Activated CD4-positive, alpha-beta T cell treated with anti-CD3 and anti-CD28 coated beads for 36 hours (primary cell): ENCODE results near the gene KRT40. TPM values are rescaled to one million over a fixed set of nuclear protein-coding genes. Genes with fewer than 3 reads are reported as not detected.

Experiments
- ATAC-seq: fragments of 200-7000 bp; cut with Tn5 transposase; one replicate; pipeline ENCODE4 v1.10.0; 2021; ENCODE audit warnings: mild to moderate bottlenecking, moderate library complexity
- CTCF ChIA-PET: fragments of 350-600 bp; sonication (Branson Sonifier 250); formaldehyde crosslinking; loops from one replicate; lab custom pipeline; 2021; ENCODE audit warnings: antibody characterized with exemption; lab: Charles Lee
- POLR2A ChIA-PET: fragments of 350-600 bp; sonication (Branson Sonifier 250); formaldehyde crosslinking; loops from one replicate; lab custom pipeline; 2021; ENCODE audit warnings: antibody characterized with exemption, inconsistent platforms; lab: Charles Lee
- DNase-seq: peaks from one replicate; pipeline ENCODE4 v3.0.0-alpha.2; 2020
- H3K27ac Mint-ChIP-seq: one replicate; pipeline ENCODE4 v1.8.0; 2021; ENCODE audit warnings: mixed read lengths
- H3K27me3 Mint-ChIP-seq: one replicate; pipeline ENCODE4 v1.8.0; 2021; ENCODE audit warnings: mixed read lengths
- H3K36me3 Mint-ChIP-seq: one replicate; pipeline ENCODE4 v1.8.0; 2021; ENCODE audit warnings: low read depth, mixed read lengths
- H3K4me1 Mint-ChIP-seq: one replicate; pipeline ENCODE4 v1.8.0; 2021; ENCODE audit warnings: mixed read lengths
- H3K4me3 Mint-ChIP-seq: one replicate; pipeline ENCODE4 v1.8.0; 2021; ENCODE audit warnings: mild to moderate bottlenecking, moderate library complexity, mixed read lengths
- H3K9me3 Mint-ChIP-seq: one replicate; pipeline ENCODE4 v1.8.0; 2021; ENCODE audit warnings: low read depth, mixed read lengths
- intact Hi-C, 2 experiments: fragments of 100-400 bp; cut with DNase I in 1 of 2; cut with micrococcal nuclease in 1 of 2; formaldehyde crosslinking; loops; one replicate each; pipeline versions ENCODE4 v1.14.2 to v1.15.1; 2022 to 2024; cut with DNase I, micrococcal nuclease
- total RNA-seq, 2 experiments: library from RNA; stranded (reverse); gene quantifications; one replicate each; pipeline ENCODE4 v1.2.3, GENCODE V29; 2021

KRT40 gene
- total RNA-seq, 2 experiments from 2014 or later, result not detected

DNA sequence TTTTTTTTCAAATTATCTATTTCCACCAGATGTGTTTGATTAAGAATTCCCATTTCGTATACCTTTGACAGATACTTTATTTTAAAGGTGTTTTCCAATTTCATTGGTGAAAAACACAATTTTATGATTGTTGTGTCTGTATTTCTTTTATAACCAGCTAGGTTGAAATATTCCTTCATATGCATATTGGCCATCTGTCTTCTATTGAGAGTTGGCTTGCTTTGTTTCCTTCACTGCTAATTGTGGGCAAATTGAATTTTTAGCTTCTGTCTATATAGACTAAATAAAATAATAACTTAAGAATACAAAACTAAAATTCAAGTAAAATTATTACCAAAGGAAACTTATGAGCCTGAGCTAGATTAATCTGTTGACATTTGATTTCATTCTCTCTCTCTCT lies 11.0 kb upstream of the KRT40 start:
- Mint-ChIP-seq H3K4me3 (no peak overlapping the region), H3K4me1 (no peaks in the 10 kb centered on the region), H3K36me3 (no peaks in the 10 kb centered on the region), H3K9me3 (no peaks in the 10 kb centered on the region), H3K27me3 (peaks cover 31% of the 10 kb centered on the region), H3K27ac (no peak overlapping the region)
- ChIA-PET POLR2A (no interaction called here), CTCF (interaction anchor here (0.8 kb wide), 1 partner anchor 32 kb away, joined by 3 read pairs; no protein-coding TSS in a partner anchor)
- DNase-seq (no peak), ATAC-seq (no peak)
- intact Hi-C loops, result no loop called here

DNA sequence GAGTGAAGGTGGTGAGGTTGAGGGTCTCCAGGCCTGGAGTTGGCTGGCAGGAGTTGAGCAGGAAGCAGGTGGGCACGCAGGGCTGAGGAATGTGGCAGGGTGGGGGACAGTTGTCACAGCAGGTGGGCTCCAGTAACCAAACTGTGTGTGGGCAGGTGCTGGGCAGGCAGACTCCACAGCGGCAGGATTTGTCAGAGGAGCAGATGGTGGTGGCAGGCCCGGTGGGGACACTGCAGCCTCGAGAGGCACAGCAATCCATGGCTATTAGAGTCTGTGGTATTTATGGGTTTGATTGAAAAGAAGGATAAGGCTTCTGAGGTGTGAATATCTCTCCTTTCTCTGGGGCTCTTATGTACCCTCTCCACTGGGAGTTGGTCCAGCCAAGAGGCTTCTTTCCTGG lies 9.7 kb upstream of the KRT40 start, which contains the start of gene KRTAP3-3:
Gene KRTAP3-3, minus strand, starts transcription at position 326 of the 400 bp plus-strand sequence. Its CDS starts 67 bp downstream, at position 259.
- Mint-ChIP-seq H3K27ac (no peak within 1 kb of the TSS), H3K36me3 (no peaks in the 10 kb centered on the region), H3K9me3 (no peaks in the 10 kb centered on the region), H3K4me1 (no peaks in the 10 kb centered on the region), H3K27me3 (peaks cover 29% of the 10 kb centered on the region), H3K4me3 (no peak within 1 kb of the TSS)
- ATAC-seq, result no peak
- ChIA-PET CTCF (no interaction called here), POLR2A (no interaction called here)
- DNase-seq, result no peak
- intact Hi-C loops, result no loop called here

DNA sequence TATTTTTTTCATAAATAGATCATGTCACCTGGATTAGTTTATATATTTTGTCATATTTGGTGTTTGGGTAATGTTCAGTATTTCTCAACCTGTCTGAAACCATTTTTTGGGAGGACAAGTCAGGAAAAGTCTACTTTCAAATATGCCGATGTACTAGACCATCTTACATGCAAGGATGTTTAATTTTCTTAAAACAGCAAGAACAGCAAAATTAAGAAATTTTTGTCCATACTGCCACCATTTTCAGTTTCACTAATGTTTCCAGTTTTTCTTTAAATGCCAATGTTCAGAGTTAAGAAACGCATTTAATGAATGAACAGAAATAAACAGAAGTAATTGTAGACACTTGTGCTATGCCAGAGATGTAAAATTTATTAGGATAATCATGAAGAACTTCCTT lies 9.0 kb upstream of the KRT40 start:
- DNase-seq, result no peak
- ATAC-seq, result no peak
- Mint-ChIP-seq H3K4me1 (no peaks in the 10 kb centered on the region), H3K27me3 (peaks cover 29% of the 10 kb centered on the region), H3K27ac (no peak overlapping the region), H3K36me3 (no peaks in the 10 kb centered on the region), H3K4me3 (no peak overlapping the region), H3K9me3 (no peaks in the 10 kb centered on the region)
- intact Hi-C loops, result no loop called here
- ChIA-PET POLR2A (no interaction called here), CTCF (no interaction called here)

DNA sequence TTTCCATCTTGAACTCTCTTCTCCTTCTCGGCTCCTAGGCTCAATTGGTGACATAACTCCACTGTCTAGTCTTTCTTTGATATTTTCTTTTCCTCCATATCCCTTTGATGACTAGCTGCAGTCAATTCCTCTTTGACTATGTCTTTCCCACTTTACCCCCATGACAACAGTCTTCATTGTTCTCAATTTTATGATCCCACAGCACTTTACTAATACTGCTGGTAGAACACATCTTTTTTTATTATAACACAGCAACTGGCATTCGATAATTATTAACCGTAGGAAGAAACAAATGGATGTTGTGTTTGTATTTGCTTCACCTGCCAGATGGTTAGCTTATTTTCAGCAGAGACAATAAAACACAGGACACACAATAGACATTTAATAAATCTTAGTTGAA lies 8.5 kb upstream of the KRT40 start:
- POLR2A ChIA-PET, result no interaction called here
- no peaks in the 10 kb centered on the region for H3K9me3 Mint-ChIP-seq
- H3K36me3 Mint-ChIP-seq, result no peaks in the 10 kb centered on the region
- intact Hi-C loops, result no loop called here
- no peak overlapping the region for H3K4me3 Mint-ChIP-seq
- H3K4me1 Mint-ChIP-seq, result no peaks in the 10 kb centered on the region
- no peak overlapping the region for H3K27ac Mint-ChIP-seq
- ATAC-seq (no peak), DNase-seq (no peak)
- CTCF ChIA-PET, result no interaction called here
- H3K27me3 Mint-ChIP-seq, result peaks cover 29% of the 10 kb centered on the region

DNA sequence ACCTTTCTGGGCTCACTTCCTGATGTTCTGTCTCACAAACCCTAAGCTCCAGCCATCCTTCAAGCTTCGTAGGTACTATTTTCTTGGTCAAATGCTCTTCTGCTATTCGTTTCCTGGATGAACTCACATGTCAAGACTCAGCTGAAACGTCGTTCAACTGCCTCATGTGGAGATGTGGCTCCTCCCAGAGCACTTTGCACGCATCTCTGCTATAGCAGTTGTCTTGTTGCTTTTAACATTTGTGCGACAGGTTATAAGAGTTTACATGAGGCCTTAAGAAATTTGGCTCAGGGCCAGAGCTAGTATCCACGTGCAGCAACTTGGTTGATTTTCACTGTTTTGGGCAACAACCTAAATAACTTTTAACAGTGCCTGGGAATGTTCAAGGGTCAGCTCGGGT lies 2.8 kb upstream of the KRT40 start:
- Mint-ChIP-seq H3K4me3 (no peak overlapping the region), H3K36me3 (no peaks in the 10 kb centered on the region), H3K27ac (no peak overlapping the region), H3K4me1 (no peaks in the 10 kb centered on the region), H3K9me3 (no peaks in the 10 kb centered on the region), H3K27me3 (peaks cover 12% of the 10 kb centered on the region)
- ChIA-PET POLR2A (no interaction called here), CTCF (no interaction called here)
- ATAC-seq (no peak), DNase-seq (no peak)
- intact Hi-C loops, result no loop called here

DNA sequence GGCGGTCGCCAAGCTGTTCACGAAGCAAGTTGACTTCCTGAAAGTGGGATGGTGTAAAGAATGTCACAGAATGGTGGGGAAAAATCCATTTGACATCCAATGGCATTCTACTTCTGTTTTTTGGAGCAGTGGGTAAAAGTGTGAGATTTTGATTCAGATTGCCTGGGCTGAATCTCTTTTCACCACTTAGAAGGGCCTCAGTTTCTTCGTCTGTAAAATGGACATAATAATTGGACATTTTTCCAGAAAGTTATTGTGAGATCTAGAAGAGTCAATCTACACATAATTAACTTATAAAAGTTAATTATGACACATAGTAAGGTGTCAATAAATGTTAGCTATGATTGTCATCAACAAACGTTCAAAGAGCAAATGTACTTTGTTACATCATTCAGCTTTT lies 3.0 kb downstream of the KRT40 start:
- POLR2A ChIA-PET, result no interaction called here

DNA sequence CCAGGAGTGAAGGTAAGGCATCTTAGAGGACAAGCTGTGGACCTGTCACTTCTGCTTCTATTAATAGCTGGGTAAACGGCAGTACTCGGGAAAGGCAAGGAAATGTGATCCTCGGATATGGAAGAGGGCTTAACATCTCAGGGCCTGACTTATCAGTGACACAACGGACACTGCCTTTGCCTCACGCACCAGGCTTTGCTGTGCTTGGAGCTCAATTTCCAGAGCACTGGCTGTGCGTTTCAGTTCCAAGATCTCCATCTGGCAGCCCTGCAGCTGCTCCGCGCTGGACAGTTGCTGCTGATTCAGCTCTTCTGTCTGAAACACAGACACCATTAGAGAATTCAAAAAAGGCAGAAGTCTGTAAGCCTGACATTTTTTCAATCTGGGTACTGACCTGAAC lies 3.5 kb downstream of the KRT40 start:
- POLR2A ChIA-PET, result no interaction called here
- no peak overlapping the region for H3K4me3 Mint-ChIP-seq
- no peak overlapping the region for H3K27ac Mint-ChIP-seq
- H3K9me3 Mint-ChIP-seq, result no peaks in the 10 kb centered on the region
- intact Hi-C loops, result no loop called here
- no peak for DNase-seq
- CTCF ChIA-PET, result interaction anchor here (0.6 to 1.0 kb wide), 2 partner anchors 16 to 175 kb away, joined by 3 read pairs; no protein-coding TSS in a partner anchor
- H3K4me1 Mint-ChIP-seq, result no peaks in the 10 kb centered on the region
- H3K36me3 Mint-ChIP-seq, result no peaks in the 10 kb centered on the region
- no peak for ATAC-seq
- peaks cover 11% of the 10 kb centered on the region for H3K27me3 Mint-ChIP-seq

More for the DNA sequence above, 3.0 kb downstream of the KRT40 start:
- no peaks in the 10 kb centered on the region for H3K9me3 Mint-ChIP-seq
- H3K27ac Mint-ChIP-seq, result no peak overlapping the region
- H3K27me3 Mint-ChIP-seq, result peaks cover 11% of the 10 kb centered on the region
- intact Hi-C loops, result no loop called here
- no peaks in the 10 kb centered on the region for H3K4me1 Mint-ChIP-seq
- DNase-seq, result no peak
- ATAC-seq, result no peak
- H3K4me3 Mint-ChIP-seq, result no peak overlapping the region
- CTCF ChIA-PET, result interaction anchor here (0.7 to 1.0 kb wide), 3 partner anchors 10 to 452 kb away, joined by 3 read pairs; no protein-coding TSS in a partner anchor
- H3K36me3 Mint-ChIP-seq, result no peaks in the 10 kb centered on the region

DNA sequence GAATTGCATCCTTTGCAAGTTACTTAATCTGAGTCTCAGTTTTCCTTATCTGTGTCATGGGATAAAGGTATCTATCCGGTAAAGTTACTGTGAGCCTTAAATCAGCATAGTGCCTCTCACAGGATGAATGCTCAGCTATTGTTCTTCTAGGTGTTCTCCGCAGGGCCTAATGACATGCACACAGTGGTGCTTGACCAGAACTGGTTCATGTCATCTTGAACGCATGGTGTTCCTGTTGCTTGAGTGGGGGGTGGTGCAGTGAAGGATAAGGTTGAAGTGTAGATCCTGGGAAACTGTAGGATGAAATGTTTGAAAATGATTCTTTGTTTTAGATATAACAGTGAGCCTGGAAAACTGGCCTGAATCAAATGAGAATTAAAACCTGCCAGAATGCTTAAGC lies 4.0 kb downstream of the KRT40 start:
- no peaks in the 10 kb centered on the region for H3K36me3 Mint-ChIP-seq
- no peaks in the 10 kb centered on the region for H3K4me1 Mint-ChIP-seq
- intact Hi-C loops, result no loop called here
- no peak overlapping the region for H3K4me3 Mint-ChIP-seq
- peaks cover 16% of the 10 kb centered on the region for H3K27me3 Mint-ChIP-seq
- POLR2A ChIA-PET, result no interaction called here
- ATAC-seq (no peak), DNase-seq (no peak)
- H3K9me3 Mint-ChIP-seq, result no peaks in the 10 kb centered on the region
- CTCF ChIA-PET, result interaction anchor here (0.6 to 1.0 kb wide), 3 partner anchors 16 to 839 kb away, joined by 3 read pairs; no protein-coding TSS in a partner anchor
- H3K27ac Mint-ChIP-seq, result no peak overlapping the region

DNA sequence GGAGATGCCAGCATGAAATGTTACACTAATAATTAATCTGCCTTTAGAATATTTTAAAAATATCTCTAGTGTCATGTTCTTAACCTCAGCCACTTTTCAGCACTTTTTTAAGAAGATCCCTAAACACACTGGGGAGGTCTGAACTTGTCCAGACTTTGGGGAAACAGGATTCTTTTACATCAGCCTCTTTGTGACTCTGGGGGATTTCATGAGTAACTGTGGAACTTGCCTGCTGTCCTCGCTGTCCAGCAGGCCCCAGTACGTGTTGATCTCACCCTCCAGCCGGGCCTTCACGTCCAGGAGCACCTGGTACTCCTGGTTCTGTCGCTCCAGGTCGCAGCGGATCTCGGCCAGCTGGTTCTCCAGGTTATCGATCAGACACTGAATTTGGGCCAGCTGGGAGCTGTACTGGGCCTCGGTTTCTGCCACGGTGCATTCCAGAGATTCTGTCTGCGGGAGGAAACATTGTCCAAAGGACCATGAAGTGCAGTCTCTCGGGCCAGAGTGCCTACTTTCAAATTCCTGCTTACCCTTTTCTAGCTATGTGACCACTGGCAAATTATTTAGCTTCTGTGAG lies 5.5 kb downstream of the KRT40 start:
- no peak for DNase-seq
- no peak overlapping the region for H3K4me3 Mint-ChIP-seq
- intact Hi-C loops, result no loop called here
- CTCF ChIA-PET, result no interaction called here
- peaks cover 14% of the 10 kb centered on the region for H3K27me3 Mint-ChIP-seq
- H3K4me1 Mint-ChIP-seq, result no peaks in the 10 kb centered on the region
- H3K9me3 Mint-ChIP-seq, result no peaks in the 10 kb centered on the region
- POLR2A ChIA-PET, result no interaction called here
- ATAC-seq, result no peak
- H3K36me3 Mint-ChIP-seq, result no peaks in the 10 kb centered on the region
- no peak overlapping the region for H3K27ac Mint-ChIP-seq

DNA sequence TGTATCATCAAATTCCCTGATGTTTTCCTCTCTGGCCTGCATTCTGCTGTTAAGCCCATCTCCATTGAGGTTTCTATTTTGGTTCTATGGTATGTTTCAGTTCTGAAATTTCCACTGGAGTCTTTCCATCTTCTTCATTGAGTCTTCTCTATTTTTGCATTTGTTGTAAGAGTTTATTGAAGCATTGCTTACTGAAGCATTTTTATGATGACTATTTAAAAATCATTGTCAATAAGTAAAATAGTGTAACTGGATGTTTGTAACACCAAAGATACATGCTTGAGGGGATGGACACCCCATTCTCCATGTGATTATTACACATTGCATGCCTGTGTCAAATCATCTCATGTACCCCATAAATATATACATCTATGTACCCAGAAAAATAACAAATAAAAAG lies 8.6 kb downstream of the KRT40 start:
- Mint-ChIP-seq H3K27me3 (peaks cover 11% of the 10 kb centered on the region), H3K27ac (no peak overlapping the region), H3K9me3 (no peaks in the 10 kb centered on the region), H3K4me1 (no peaks in the 10 kb centered on the region), H3K36me3 (no peaks in the 10 kb centered on the region), H3K4me3 (no peak overlapping the region)
- intact Hi-C loops, result no loop called here
- ChIA-PET POLR2A (no interaction called here), CTCF (no interaction called here)
- ATAC-seq (no peak), DNase-seq (no peak)

DNA sequence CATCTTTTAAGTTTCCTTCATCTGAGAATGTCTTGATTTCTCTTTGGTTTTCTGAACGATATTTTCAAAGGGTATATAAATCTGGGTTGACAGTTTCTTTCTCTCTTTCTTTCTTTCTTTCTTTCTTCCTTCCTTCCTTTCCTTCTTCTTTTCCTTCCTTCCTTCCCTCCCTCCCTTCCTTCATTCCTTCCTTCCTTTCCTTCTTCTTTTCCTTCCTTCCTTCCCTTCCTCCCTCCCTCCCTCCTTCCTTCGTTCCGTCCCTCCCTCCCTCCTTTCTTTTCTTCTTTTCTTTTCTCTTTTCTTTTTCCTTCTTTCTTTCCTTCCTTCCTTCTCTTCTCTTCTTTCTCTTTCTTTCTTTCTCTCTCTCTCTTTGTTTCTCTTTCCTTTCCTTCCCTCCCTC lies 9.8 kb downstream of the KRT40 start:
- ATAC-seq (no peak), DNase-seq (no peak)
- intact Hi-C loops, result no loop called here
- Mint-ChIP-seq H3K27me3 (peaks cover 8% of the 10 kb centered on the region), H3K36me3 (no peaks in the 10 kb centered on the region), H3K4me3 (no peak overlapping the region), H3K4me1 (no peaks in the 10 kb centered on the region), H3K27ac (no peak overlapping the region), H3K9me3 (no peaks in the 10 kb centered on the region)
- CTCF ChIA-PET, result no interaction called here
- POLR2A ChIA-PET, result no interaction called here

DNA sequence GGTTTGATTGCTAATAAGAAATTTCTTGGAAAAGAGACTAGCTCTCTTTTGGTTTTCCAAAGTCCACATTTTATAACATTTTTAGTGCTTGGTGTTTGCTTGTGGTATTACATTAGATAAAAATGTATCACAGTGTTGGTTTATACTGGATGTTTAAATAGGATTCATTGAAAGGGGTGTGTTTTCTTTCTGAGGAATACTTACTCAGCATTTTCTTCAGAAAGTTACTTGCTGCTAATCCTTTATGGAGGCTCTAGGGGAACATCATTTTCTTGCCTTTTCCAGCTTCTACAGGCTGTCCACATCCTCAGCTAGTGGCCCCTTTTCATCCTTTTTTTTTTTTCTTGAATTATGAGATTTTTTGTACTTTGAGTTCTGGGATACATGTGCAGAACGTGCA lies 16.5 kb downstream of the KRT40 start:
- CTCF ChIA-PET, result no interaction called here
- POLR2A ChIA-PET, result no interaction called here
- ATAC-seq, result no peak

More for the DNA sequence above, 16.5 kb downstream of the KRT40 start:
- no peak overlapping the region for H3K27ac Mint-ChIP-seq
- no peak for DNase-seq
- H3K4me3 Mint-ChIP-seq, result no peak overlapping the region
- peaks cover 4% of the 10 kb centered on the region for H3K4me1 Mint-ChIP-seq
- intact Hi-C loops, result no loop called here
- no peaks in the 10 kb centered on the region for H3K9me3 Mint-ChIP-seq
- H3K36me3 Mint-ChIP-seq, result no peaks in the 10 kb centered on the region
- H3K27me3 Mint-ChIP-seq, result peaks cover 7% of the 10 kb centered on the region
